GM21526 (cell line): ENCODE measurements around the gene RRAS2.
"Not testable (repeated sequence)": the region's sequence is repeated elsewhere in the genome, so short reads cannot be mapped to it uniquely, and the experiment has no call there.

ENCODE experiments used
- ATAC-seq: cut with Tn5 transposase; IDR thresholded peaks from one replicate; pipeline ENCODE4 v1.9.1; 2021; ENCODE audit warnings: moderate library complexity; ENCODE audit not compliant: unreplicated experiment, low FRiP score

Gene RRAS2

GRCh38 chr11:14261066-14261465, 97.9 kb downstream of the RRAS2 start:
- no peak for ATAC-seq

GRCh38 chr11:14259878-14260277, 99.1 kb downstream of the RRAS2 start:
- ATAC-seq: no peak

GRCh38 chr11:14259186-14259784, 99.7 kb downstream of the RRAS2 start:
- no peak for ATAC-seq

DNA sequence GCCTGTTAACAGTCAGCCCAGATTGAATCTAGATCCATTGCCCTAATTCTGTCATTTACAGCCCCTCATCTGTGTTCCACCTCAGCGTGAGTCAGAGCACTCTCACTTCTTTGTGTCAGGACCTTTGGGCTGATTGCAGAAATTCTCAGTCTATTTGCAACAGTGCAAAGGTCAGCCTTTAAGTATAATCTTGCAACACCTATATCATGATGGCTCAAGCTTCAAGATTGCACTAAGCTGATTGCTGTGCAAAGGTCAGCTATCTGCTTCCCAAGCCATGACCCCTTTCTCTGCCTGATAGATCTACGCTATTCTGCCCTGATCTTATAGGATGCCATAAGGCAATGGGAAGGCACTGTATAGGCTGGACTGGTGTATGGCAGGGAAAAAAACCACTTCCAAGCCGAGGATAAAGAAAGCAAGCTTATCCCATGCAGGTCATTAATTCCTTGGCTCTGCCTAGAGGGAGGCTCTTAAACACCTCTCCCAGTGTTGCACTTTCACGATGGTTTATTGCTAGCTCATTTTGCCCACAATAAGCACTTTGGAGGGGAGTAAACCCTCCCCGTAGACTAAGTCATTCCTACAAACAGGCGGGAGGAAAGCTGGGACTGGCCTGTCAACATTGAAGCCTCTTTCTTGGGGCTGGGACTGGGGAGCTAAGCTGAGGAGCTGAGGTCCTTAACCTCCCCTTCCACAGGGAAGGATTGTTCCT, 100.6 kb downstream of the RRAS2 start:
- no peak for ATAC-seq

DNA sequence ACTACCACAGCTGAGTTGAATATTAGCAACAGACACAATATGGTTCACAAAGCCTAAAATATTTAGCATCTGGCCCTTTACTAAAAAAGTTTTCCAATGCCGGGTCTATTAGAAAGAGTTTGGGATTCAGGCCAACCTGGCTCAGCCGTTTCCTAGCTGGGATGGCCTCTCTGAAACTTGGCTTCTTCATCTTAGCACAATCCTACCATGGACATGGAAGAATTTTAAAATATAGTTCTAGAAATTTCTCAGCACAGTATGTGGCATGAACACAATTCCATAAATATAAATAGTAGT, 103.8 kb downstream of the RRAS2 start:
- no peak for ATAC-seq

- no peak for ATAC-seq
Measured at GRCh38 chr11:14254533-14255237, 104.3 kb downstream of the RRAS2 start.

GRCh38 chr11:14253840-14254239, 105.1 kb downstream of the RRAS2 start:
- no peak for ATAC-seq

GRCh38 chr11:14253421-14253820, 105.6 kb downstream of the RRAS2 start:
- no peak for ATAC-seq

- not testable (repeated sequence) for ATAC-seq
Measured at GRCh38 chr11:14252501-14252900, 106.5 kb downstream of the RRAS2 start.

DNA sequence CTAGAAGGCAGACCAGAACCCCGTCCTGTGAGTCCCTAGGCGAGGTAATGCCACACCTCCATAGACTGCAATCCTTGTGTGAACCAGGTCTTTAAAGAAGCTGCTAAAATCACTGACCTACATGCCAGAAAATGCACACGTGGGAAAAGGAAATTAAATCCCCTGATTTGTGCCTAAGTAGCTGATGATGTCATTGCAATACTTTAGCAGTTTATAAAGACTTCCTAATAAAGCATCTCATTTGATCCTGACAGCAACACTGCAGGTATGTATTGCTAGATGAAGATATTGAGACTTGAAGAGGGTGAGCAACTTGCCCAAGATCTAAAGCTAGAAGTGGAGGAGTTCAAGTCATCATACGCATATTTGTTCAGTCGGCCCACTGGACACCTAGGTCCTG, 107.2 kb downstream of the RRAS2 start:
- ATAC-seq: no peak

DNA sequence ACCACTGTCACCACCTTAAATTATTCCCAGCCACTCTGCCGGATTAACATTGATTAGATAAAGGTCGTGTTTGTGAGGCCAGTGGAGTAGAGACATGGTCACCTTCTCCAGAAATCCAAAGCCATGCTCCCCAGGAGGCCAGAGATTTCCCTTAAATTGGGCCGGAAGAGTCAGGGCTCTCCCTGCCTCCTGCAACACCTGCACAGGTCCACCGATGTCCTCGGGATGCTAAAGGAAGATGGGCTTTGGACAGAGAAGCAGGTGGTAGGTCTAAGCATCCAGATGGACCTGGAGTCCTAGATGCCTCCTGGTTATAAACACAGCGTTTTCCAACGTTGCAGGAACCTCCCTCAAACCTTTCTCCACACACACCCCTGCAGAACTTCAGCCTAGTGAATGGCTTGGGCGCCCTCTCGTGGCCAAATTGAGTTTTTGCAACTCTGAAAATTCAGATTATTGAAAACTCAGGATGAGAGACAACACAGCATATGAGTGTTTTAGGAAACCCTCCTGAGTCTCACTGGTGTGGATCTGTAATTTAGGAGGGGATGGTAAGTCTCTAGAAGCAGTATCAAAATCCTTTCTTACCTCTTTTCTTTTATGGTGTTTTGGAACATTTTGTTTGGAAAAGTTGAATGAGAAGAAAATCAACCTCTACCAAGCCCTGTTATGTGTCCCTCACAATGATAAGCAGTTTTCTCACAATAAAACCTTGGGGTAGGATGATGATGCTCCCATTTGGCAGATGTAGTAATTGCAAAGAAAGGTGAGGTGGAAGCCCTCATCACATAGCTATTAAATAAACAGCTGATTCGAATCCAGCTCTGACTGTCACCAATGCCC, 109.6 kb downstream of the RRAS2 start:
- ATAC-seq: no peak

DNA sequence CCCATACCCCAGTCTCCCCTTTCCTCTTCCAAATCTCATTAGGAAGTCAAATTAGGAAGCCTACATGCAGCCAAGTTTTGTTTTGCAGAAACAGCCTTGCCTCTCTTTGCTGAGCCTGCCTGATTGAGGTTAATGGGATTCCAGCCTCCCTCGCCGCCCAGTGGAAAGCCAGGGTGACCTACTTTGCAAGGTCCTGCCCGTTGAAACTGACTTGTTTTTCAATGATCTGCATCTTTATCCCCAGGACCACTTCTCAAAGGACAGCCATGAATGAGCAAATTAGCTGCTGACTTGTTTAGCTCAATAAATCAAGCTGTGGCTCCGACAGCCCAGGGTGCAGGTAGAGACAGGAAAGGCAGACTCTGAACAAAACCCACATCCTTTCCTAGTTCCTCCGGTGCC, 110.4 kb downstream of the RRAS2 start:
- no peak for ATAC-seq

DNA sequence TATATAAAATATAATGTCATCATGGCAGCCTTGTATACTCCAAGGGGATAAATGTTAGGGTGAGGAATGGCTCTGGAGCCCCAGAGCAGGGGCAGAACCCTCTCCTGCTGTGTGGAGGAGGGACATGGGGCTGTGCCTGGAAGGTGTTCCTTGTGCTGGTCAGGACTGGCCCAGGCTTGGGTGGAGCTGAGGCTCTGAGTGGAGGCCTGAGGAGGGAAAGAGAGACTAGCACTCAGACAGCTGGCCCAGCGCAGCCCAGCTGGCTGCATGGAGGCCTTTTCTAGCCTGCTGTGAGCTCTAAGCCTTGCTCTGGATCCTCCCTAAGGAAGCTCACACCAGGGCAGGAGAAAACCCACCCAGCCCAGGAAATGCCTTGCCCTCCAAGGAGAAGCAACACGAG, 113.5 kb downstream of the RRAS2 start:
- ATAC-seq: no peak

DNA sequence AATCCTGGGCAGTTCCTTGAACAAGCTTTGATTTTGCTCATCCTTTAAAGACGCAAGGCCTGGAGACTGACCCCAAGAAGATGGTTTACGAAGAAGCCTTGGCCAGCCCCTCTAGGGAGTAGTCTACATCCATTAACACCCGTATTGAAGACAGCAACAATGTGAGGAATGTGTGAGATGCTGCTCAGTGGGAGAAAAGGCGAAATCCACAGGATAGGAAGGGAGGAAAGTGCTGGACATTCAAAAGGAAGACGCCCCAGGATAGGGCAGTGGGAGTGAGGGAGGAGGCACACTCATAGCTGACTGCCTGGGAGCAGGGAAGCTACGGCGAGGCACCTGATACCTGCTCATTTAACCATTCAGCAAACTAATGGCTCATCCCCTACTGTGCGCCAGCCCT, 114.1 kb downstream of the RRAS2 start:
- ATAC-seq: no peak

DNA sequence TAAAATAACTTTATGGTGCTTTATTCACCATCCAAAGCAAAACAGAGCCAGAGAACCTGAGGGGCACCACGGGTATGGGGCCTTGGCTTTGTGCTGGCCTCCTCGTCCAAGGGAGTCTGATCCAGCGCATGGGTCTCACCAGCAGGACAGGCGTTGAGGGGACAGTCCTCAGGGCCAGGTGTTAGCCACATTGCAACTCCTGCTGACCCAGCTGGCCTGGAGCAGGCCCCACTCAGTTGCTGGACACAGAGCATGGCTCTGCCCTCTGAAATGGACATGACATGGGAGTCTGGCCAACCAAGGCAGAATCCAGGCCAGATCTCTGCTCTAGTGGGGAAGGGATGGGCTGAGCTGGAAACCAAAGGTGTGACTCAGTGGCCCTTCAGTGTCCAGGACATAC, 116.2 kb downstream of the RRAS2 start:
- ATAC-seq: no peak

- no peak for ATAC-seq
Measured at GRCh38 chr11:14242187-14242586, 116.8 kb downstream of the RRAS2 start.

GRCh38 chr11:14240951-14241350, 118.0 kb downstream of the RRAS2 start:
- ATAC-seq: no peak

GRCh38 chr11:14240221-14240620, 118.8 kb downstream of the RRAS2 start:
- ATAC-seq: no peak

GRCh38 chr11:14237444-14237961, 121.5 kb downstream of the RRAS2 start:
- peak; percentile 97 for ATAC-seq

DNA sequence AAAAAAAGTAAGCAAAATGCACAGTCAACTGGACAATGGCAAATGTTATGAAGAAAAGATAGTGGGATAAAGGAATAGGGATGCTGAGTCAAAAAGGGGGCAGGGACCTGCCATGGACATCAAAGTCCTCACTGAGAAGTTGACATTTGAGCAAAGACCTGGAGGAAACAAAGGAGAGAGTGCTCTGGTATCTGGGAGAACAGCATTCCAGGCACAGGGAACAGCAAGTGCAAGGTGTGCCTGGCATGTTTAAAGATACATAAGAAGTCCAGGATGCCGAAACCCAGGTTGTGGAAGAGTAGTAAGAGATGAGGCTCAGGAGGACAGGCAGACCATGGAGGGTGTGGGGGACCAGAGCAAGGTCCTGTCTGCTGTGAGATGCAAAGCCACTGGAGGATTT, 123.3 kb downstream of the RRAS2 start:
- no peak for ATAC-seq

DNA sequence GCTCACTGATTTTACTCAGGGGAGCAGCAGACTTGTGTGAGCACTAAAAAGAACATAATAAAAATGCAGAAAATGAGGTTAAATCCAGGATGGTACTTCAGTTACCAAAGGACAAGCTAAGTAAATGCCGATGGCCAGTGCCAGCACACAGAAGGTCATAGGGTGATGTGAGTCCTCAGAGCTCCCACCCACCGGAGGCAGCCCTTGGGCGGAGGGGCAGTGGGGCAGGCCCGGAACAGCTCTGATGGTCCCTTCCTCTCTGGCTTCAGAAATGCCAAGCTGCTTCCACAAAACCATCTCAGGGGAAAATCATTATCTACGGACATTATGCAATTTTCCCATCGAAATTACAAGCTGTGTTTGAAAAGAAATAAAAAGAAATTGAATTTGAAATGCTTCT, 124.5 kb downstream of the RRAS2 start:
- no peak for ATAC-seq
